PFSK-1 (cell line): ENCODE data around the gene RASGRF1.

Experiments
- FOXP2 ChIP-seq: optimal IDR thresholded peaks from 2 replicates; pipeline ENCODE3; 2011; ENCODE audit warnings: borderline replicate concordance, control low read depth, inconsistent platforms; ENCODE audit not compliant: insufficient read depth; ENCODE audit errors: extremely low read length, extremely low read depth
- POLR2AphosphoS5 ChIP-seq: IDR thresholded peaks from 2 replicates; pipeline ENCODE4 v1.6.1; 2012; ENCODE audit warnings: low read depth, mild to moderate bottlenecking, control low read depth, low read length, moderate library complexity
- SIN3A ChIP-seq: IDR thresholded peaks from 2 replicates; pipeline ENCODE4 v1.6.1; 2012; ENCODE audit warnings: mild to moderate bottlenecking, low read length, moderate library complexity, borderline replicate concordance; ENCODE audit not compliant: insufficient read depth
- TAF1 ChIP-seq: IDR thresholded peaks from 2 replicates; pipeline ENCODE4 v1.6.1; 2012; ENCODE audit warnings: low read length, control low read depth, borderline replicate concordance; ENCODE audit not compliant: insufficient read depth
- TF ChIP-seq, protein P1 (sequence below), 2 experiments: IDR thresholded peaks; 2 replicates each; pipeline versions ENCODE4 v1.6.1 to v1.8.0; 2011 to 2012; ENCODE audit warnings: low read depth in 2 of 2, low read length in 2 of 2, control low read depth in 1 of 2, inconsistent platforms in 1 of 2, mild to moderate bottlenecking in 1 of 2, moderate library complexity in 1 of 2; ENCODE audit not compliant: insufficient read depth in 1 of 2

Gene RASGRF1

DNA sequence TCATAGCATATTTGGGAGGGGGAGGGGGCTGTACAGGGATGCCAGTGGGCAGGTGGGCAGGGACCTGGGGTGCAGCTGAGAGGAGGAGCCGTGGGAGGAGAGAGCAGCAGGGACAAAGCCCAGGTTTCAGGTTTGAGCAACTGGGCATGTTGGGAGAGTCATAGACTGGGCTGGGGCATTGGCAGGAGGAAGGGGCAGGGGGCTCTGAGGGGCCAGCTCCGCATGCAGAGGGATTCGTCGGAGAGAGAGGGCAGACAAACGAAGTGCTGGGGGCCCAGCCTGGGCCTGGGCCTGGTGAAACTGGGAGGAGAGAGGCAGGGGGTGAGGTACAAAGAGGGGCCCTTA lies 25.2 kb downstream of the RASGRF1 start:
- TF ChIP-seq, protein P1, sequence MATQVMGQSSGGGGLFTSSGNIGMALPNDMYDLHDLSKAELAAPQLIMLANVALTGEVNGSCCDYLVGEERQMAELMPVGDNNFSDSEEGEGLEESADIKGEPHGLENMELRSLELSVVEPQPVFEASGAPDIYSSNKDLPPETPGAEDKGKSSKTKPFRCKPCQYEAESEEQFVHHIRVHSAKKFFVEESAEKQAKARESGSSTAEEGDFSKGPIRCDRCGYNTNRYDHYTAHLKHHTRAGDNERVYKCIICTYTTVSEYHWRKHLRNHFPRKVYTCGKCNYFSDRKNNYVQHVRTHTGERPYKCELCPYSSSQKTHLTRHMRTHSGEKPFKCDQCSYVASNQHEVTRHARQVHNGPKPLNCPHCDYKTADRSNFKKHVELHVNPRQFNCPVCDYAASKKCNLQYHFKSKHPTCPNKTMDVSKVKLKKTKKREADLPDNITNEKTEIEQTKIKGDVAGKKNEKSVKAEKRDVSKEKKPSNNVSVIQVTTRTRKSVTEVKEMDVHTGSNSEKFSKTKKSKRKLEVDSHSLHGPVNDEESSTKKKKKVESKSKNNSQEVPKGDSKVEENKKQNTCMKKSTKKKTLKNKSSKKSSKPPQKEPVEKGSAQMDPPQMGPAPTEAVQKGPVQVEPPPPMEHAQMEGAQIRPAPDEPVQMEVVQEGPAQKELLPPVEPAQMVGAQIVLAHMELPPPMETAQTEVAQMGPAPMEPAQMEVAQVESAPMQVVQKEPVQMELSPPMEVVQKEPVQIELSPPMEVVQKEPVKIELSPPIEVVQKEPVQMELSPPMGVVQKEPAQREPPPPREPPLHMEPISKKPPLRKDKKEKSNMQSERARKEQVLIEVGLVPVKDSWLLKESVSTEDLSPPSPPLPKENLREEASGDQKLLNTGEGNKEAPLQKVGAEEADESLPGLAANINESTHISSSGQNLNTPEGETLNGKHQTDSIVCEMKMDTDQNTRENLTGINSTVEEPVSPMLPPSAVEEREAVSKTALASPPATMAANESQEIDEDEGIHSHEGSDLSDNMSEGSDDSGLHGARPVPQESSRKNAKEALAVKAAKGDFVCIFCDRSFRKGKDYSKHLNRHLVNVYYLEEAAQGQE (IDR thresholded peaks at IDR 0.05; ENCODE audit: insufficient read depth in 1 of 2, low read depth in 2 of 2, low read length in 2 of 2) = no peak
- TF ChIP-seq POLR2AphosphoS5 (no peak), FOXP2 (no peak), TAF1 (no peak), SIN3A (no peak)

DNA sequence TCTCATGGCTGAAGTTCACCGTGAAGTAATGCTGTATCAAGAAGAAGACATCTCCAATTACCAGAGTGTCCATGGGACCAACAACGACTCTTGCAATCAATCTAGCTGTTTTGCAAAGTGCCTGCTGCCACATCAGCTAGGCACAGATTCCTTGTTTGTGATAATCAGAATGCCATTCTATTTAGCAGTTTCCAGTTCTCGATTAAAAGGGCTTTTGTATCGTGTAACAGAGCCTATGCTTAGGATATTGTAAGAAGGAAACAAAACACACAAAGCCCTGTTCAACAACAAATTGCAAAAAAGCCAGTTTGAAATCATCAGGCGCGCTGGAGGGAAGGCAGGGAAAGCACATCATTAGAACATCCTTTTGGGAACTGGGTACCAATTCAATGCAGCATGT lies 26.1 kb downstream of the RASGRF1 start:
- TF ChIP-seq POLR2AphosphoS5 (no peak), TAF1 (no peak), SIN3A (no peak)

DNA sequence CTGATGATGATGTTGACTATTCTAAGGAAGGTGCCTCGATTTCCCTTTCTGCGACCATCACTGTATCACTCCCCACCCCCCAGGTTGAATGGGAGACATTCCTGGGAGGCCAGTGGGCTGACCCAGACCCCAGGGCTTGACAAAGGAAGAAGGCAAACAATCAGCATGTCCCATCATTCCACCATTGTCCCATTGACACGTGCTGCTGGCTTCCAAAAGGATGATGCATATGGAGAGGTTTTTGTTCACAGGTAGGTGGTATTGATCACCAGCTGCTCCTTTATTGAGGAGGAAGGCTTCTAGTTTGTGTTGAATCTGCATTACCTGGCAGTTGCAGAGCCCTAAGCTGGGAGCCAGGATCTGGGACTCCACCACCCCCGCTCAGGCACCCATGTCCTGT lies 30.4 kb downstream of the RASGRF1 start:
- TF ChIP-seq TAF1 (no peak), FOXP2 (no peak), POLR2AphosphoS5 (no peak), SIN3A (no peak)
- TF ChIP-seq, protein P1 (IDR thresholded peaks at IDR 0.05; ENCODE audit: insufficient read depth in 1 of 2, low read depth in 2 of 2, low read length in 2 of 2) = no peak

DNA sequence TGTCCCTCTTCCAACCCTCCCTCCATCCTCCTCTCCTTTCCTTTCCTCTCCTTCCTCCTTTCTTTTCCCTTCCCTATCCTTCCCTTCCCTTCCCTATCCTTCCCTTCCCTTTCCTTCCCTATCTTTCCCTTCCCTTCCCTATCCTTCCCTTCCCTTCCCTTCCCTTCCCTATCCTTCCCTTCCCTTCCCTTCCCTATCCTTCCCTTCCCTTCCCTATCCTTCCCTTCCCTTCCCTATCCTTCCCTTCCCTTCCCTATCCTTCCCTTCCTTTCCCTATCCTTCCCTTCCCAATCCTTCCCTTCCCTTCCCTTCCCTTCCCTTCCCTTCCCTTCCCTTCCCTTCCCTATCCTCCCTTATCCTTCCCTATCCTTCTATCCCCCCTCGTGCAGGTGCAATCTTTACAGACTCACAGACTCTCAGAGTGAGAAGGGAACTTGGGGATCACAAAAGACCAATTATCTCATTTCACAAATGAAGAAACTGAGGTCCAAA lies 31.5 kb downstream of the RASGRF1 start:
- TF ChIP-seq, protein P1 (IDR thresholded peaks at IDR 0.05; ENCODE audit: insufficient read depth in 1 of 2, low read depth in 2 of 2, low read length in 2 of 2) = no peak
- TF ChIP-seq FOXP2 = no peak
- TF ChIP-seq POLR2AphosphoS5 = no peak
- no peak for TF ChIP-seq SIN3A
- no peak for TF ChIP-seq TAF1

DNA sequence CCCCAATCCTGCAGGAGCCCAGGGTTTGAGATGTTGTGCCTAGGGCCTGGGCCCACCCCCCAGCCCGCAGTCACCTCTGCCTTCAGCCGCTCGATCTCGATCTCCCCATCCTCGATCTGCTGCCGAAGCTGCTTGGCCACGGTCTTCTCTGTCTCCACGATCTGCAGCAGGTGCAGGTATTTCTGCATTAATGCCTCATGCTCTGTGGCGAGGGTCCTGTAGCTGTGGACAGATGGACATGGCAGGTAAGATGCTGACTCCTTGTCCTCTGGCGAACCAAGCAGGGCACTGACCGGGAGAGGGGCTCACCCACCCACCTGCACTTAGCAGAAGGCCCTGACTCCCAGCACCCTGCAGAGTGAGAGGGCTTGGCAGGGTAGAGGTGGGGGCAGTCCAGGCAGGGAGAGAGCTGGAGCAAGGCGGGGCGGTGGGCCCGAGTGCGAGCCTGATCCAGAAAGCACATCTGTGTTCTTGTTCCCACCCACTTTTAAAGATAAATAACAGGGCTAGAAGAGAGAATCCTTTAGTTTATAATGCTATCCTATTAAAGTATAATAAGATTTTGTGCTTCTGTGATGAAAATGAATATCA lies 32.2 kb downstream of the RASGRF1 start:
- TF ChIP-seq SIN3A = no peak
- TF ChIP-seq, protein P1 (IDR thresholded peaks at IDR 0.05; ENCODE audit: insufficient read depth in 1 of 2, low read depth in 2 of 2, low read length in 2 of 2) = no peak
- TF ChIP-seq FOXP2 = no peak
- no peak for TF ChIP-seq TAF1
- TF ChIP-seq POLR2AphosphoS5 = no peak
